Smooth muscle cell (in vitro differentiated cells): ENCODE results near the gene INSM1. TPM values are rescaled to one million over a fixed set of nuclear protein-coding genes. Genes with fewer than 3 reads are reported as not detected.

ENCODE experiments used
- DNase-seq: peaks from one replicate; lab custom pipeline; 2025; ENCODE audit not compliant: unreplicated experiment; lab: John Stamatoyannopoulos, UW
- H2AFZ ChIP-seq: fragments of 200-600 bp; sonication (generic); 2 replicates; pipeline ENCODE4 v1.6.0; 2016; ENCODE audit warnings: antibody characterized with exemption, low read depth, mild to moderate bottlenecking
- H3F3A ChIP-seq: fragments of 200-600 bp; sonication (generic); 2 replicates; pipeline ENCODE4 v1.6.0; 2017; ENCODE audit warnings: antibody characterized with exemption, low read depth
- H3K27ac ChIP-seq: fragments of 200-600 bp; sonication (generic); 2 replicates; pipeline ENCODE4 v1.5.1; 2016; ENCODE audit warnings: low read depth, mild to moderate bottlenecking
- H3K27me3 ChIP-seq: fragments of 200-600 bp; sonication (generic); 2 replicates; pipeline ENCODE4 v1.6.1; 2016; ENCODE audit warnings: low read depth, mild to moderate bottlenecking
- H3K36me3 ChIP-seq: fragments of 200-600 bp; sonication (generic); 2 replicates; pipeline ENCODE4 v1.5.1; 2016; ENCODE audit warnings: low read depth
- H3K4me1 ChIP-seq: fragments of 200-600 bp; sonication (generic); 2 replicates; pipeline ENCODE4 v1.5.1; 2016; ENCODE audit warnings: low read depth
- H3K4me2 ChIP-seq: fragments of 200-600 bp; sonication (generic); 2 replicates; pipeline ENCODE4 v1.6.0; 2016; ENCODE audit warnings: mild to moderate bottlenecking
- H3K4me3 ChIP-seq: fragments of 200-600 bp; sonication (generic); 2 replicates; pipeline ENCODE4 v1.5.1; 2016; ENCODE audit warnings: mild to moderate bottlenecking
- H3K79me2 ChIP-seq: fragments of 200-600 bp; sonication (generic); 2 replicates; pipeline ENCODE4 v1.6.0; 2016; ENCODE audit warnings: low read depth, mild to moderate bottlenecking
- H3K9ac ChIP-seq: fragments of 200-600 bp; sonication (generic); 2 replicates; pipeline ENCODE4 v1.6.0; 2016; ENCODE audit warnings: low read depth
- H3K9me3 ChIP-seq: fragments of 200-600 bp; sonication (generic); replicated peaks from 2 replicates; pipeline ENCODE4 v1.5.1; 2016; ENCODE audit warnings: low read depth
- H4K20me1 ChIP-seq: fragments of 200-600 bp; sonication (generic); 2 replicates; pipeline ENCODE4 v1.6.0; 2016; ENCODE audit warnings: low read depth
- WGBS: methylation state at CpG from one replicate; pipeline ENCODE4 v1.1.7; 2016; ENCODE audit warnings: low lambda C conversion rate; 5-methylcytosine and 5-hydroxymethylcytosine counted together
- polyA plus RNA-seq: library from polyadenylated mRNA; unstranded; fragments of >200 nt; fragmentation: Nextera tagmentation; extraction: Ambion mirVana; gene quantifications from 2 replicates; pipeline ENCODE4 v1.2.1, GENCODE V29; 2016
- total RNA-seq: library from RNA; depleted of rRNA; stranded (reverse); fragments of >200 nt; gene quantifications from 2 replicates; pipeline ENCODE4 v1.2.3, GENCODE V29; 2014
- TF ChIP-seq, protein P1 (sequence below): fragments of 200-600 bp; sonication (generic); IDR thresholded peaks from 2 replicates; pipeline ENCODE4 v1.5.1; 2017; ENCODE audit warnings: borderline replicate concordance, mild to moderate bottlenecking, antibody characterized with exemption; ENCODE audit not compliant: insufficient read depth, poor library complexity, severe bottlenecking

The INSM1 gene
- total and polyA plus RNA-seq, 2 experiments from 2014 or later: not detected

DNA sequence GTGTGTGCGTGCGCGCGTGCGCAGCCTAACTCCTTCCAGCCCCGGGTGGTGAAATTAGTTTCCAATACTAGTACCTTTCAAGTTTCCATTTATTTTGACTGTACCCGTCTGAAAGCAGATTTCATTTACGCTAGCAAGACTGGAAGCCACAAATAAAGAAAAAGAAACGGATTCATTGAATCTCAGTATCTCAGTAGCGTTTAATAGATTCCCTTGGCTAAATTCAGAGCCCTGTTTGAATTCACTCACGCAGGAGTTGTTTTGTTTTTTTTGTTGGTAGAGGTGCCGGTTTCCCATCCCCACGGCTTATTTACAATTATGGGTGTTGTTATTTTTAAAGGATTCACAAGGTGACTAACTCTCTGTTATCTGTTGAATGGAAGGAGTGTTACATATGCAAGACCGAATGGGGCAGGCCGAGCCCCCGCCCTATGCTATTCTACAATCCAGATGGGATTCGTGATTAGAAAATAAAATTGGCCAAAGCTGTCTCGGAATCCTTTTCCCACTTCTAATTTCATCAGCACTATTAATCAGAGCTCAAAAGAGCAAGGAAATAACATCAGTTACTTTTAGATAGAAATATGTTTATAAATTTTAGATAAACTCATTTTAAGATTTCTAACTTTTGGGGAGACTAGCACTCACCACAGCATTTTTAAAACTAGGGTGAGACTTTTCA, 2.3 kb upstream of the INSM1 start:
- Histone ChIP-seq H4K20me1 (no peaks in the 10 kb centered on the region), H3F3A (no peaks in the 10 kb centered on the region), H3K36me3 (no peaks in the 10 kb centered on the region), H3K27me3 (peaks cover 97% of the 10 kb centered on the region), H3K79me2 (no peaks in the 10 kb centered on the region), H3K9ac (no peak overlapping the region), H3K4me3 (no peak overlapping the region), H3K4me2 (no peak overlapping the region), H2AFZ (no peak overlapping the region), H3K9me3 (no peaks in the 10 kb centered on the region), H3K4me1 (peaks cover 6% of the 10 kb centered on the region), H3K27ac (no peak overlapping the region)
- TF ChIP-seq, protein P1, sequence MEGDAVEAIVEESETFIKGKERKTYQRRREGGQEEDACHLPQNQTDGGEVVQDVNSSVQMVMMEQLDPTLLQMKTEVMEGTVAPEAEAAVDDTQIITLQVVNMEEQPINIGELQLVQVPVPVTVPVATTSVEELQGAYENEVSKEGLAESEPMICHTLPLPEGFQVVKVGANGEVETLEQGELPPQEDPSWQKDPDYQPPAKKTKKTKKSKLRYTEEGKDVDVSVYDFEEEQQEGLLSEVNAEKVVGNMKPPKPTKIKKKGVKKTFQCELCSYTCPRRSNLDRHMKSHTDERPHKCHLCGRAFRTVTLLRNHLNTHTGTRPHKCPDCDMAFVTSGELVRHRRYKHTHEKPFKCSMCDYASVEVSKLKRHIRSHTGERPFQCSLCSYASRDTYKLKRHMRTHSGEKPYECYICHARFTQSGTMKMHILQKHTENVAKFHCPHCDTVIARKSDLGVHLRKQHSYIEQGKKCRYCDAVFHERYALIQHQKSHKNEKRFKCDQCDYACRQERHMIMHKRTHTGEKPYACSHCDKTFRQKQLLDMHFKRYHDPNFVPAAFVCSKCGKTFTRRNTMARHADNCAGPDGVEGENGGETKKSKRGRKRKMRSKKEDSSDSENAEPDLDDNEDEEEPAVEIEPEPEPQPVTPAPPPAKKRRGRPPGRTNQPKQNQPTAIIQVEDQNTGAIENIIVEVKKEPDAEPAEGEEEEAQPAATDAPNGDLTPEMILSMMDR: no peak
- 5% methylated on average over 18 of the region's 18 CpGs for WGBS
- DNase-seq: no peak

DNA sequence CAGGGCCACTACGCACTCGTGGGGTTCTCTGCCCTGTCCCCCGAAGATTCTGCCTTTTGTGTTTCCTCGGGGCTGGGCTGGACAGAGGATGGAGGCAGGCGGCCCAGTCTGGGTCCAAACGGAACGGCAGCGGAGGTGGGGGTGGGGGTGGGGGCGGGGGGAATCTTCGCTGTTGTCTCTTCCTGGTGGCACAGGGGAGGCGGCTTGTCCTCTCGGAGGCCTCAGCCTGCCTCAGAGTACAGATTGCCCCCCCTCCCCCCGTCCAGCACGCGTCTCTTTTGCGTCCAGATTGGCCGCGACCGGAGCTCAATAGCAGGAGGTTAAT, 1.4 kb upstream of the INSM1 start:
- H3K36me3 ChIP-seq: no peaks in the 10 kb centered on the region
- TF ChIP-seq, protein P1: no peak
- H3K9ac ChIP-seq: no peak overlapping the region
- no peak overlapping the region for H3K4me3 ChIP-seq
- no peak overlapping the region for H2AFZ ChIP-seq
- no peak for DNase-seq
- H3K27me3 ChIP-seq: peaks cover 97% of the 10 kb centered on the region
- H4K20me1 ChIP-seq: no peaks in the 10 kb centered on the region
- WGBS: 6% methylated on average over 12 of the region's 19 CpGs
- peaks cover 6% of the 10 kb centered on the region for H3K4me1 ChIP-seq
- H3K4me2 ChIP-seq: peak overlapping the region; percentile 53
- no peaks in the 10 kb centered on the region for H3F3A ChIP-seq
- no peak overlapping the region for H3K27ac ChIP-seq
- no peaks in the 10 kb centered on the region for H3K79me2 ChIP-seq
- H3K9me3 ChIP-seq: no peaks in the 10 kb centered on the region

DNA sequence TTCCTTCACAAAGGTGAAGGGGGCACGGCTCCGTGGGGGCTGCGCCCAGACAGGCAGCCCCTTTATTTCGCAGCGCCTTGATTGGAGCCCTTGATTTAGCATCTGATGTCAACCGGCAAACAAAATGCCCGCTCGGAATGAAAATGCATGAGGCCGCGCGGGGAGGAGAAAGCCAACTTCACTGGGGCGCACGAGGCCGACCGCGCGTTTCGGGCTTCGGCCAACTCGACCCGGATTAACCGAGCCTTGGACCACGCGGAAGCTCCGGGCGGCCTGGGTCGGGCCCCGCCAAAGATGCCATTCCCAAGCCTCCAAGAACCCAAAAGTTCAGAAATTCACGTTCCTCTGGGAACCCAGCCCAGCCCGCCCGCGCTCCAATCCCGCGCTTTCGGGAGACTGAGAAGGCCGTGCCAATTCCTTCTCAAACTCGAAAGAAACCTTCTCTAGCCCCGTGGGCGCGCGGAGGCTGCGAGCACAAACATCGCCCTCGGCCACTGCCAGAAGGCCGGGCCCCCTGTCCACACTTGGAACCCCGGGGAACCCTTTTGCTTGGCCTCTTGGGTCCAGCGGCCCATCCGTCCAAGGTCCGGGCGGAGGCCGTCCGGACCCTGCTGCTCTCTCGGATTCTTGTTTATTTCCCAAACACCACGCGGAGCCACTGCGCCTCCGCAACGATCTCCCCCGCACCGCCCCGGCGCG, 879 bp upstream of the INSM1 start:
- no peaks in the 10 kb centered on the region for H3F3A ChIP-seq
- no peak overlapping the region for H3K9ac ChIP-seq
- peak overlapping the region; percentile 53 for H3K4me2 ChIP-seq
- no peak overlapping the region for H3K4me3 ChIP-seq
- no peak overlapping the region for H3K27ac ChIP-seq
- no peaks in the 10 kb centered on the region for H3K79me2 ChIP-seq
- no peak for DNase-seq
- no peaks in the 10 kb centered on the region for H3K36me3 ChIP-seq
- TF ChIP-seq, protein P1: no peak
- peaks cover 6% of the 10 kb centered on the region for H3K4me1 ChIP-seq
- H4K20me1 ChIP-seq: no peaks in the 10 kb centered on the region
- peaks cover 97% of the 10 kb centered on the region for H3K27me3 ChIP-seq
- WGBS: 3% methylated on average over 49 of the region's 63 CpGs
- no peaks in the 10 kb centered on the region for H3K9me3 ChIP-seq
- no peak overlapping the region for H2AFZ ChIP-seq
